ENCODE measurements around the gene CDC14A. TPM values are rescaled to one million over a fixed set of nuclear protein-coding genes. Genes with fewer than 3 reads are reported as not detected.

CDC14A gene
- polyA plus RNA-seq, 1 of the 3 experiments (the other 2 are of a cell fraction) = 2.2 TPM

- TF ChIP-seq CTCF (IDR thresholded peaks at IDR 0.05) = no peak
- no peak for TF ChIP-seq GABPA (IDR thresholded peaks at IDR 0.05; ENCODE audit: low read depth)
- no peak for TF ChIP-seq SMC3 (IDR thresholded peaks at IDR 0.05; ENCODE audit: low read depth, low read length)
Observed at GRCh38 chr1:100387657-100388350, 35.5 kb downstream of the CDC14A start (continued).

- Histone ChIP-seq H2AFZ (ENCODE audit: low read depth) (no peak overlapping the region), H3K9me2 (no peaks in the 10 kb centered on the region), H3K4me2 (no peak overlapping the region), H3K36me3 (replicated peaks in 1 of 2; ENCODE audit: control insufficient read depth in 1 of 2, insufficient read depth in 2 of 2, low read length in 1 of 2) (peaks cover 6 to 10% of the 10 kb centered on the region in 2 experiments), H3K4me3 (ENCODE audit: low read depth in 2 of 2, low read length in 1 of 2) (no peak overlapping the region), H3K27ac (ENCODE audit: low read depth in 2 of 2, low read length in 1 of 2) (no peak overlapping the region), H4K20me1 (ENCODE audit: insufficient read depth) (no peaks in the 10 kb centered on the region), H3F3A (replicated peaks; ENCODE audit: insufficient read depth) (no peaks in the 10 kb centered on the region), H3K9ac (no peak overlapping the region), H3K4me1 (ENCODE audit: control insufficient read depth in 1 of 2, insufficient read depth in 2 of 2, low read depth in 1 of 2, low read length in 1 of 2) (peaks cover 0 to 4% of the 10 kb centered on the region in 2 experiments; a peak in 1 of 4 replicates), H3K27me3 (ENCODE audit: insufficient read depth) (no peaks in the 10 kb centered on the region), H3K9me3 (no peaks in the 10 kb centered on the region), H3K79me2 (ENCODE audit: insufficient read depth) (no peaks in the 10 kb centered on the region)
- no peak for DNase-seq
- ChIA-PET CTCF (no interaction called here), POLR2A (no interaction called here)
- WGBS (ENCODE audit: low lambda C conversion rate) = 91% methylated on average over 2 of the region's 2 CpGs
- TF ChIP-seq ZBTB33 (IDR thresholded peaks at IDR 0.05; ENCODE audit: borderline replicate concordance, low read depth) (no peak), TEAD4 (IDR thresholded peaks at IDR 0.05; ENCODE audit: borderline replicate concordance, insufficient read depth) (no peak), EP300 (IDR thresholded peaks at IDR 0.05; ENCODE audit: borderline replicate concordance in 1 of 2, low read depth in 1 of 2, low read length in 1 of 2) (no peak), RXRA (IDR thresholded peaks at IDR 0.05; ENCODE audit: borderline replicate concordance, low read depth) (no peak), POLR2AphosphoS5 (IDR thresholded peaks at IDR 0.05; ENCODE audit: low read depth, low read length) (no peak), SIN3A (IDR thresholded peaks at IDR 0.05; ENCODE audit: borderline replicate concordance, low read depth, low read length) (no peak), JUND (IDR thresholded peaks at IDR 0.05) (no peak), PBX3 (IDR thresholded peaks at IDR 0.05) (no peak)
Observed at GRCh38 chr1:100390531-100390930, 38.2 kb downstream of the CDC14A start.

Data from SK-N-SH (cell line).